ENCODE results near the gene PPP2R2B. TPM values are rescaled to one million over a fixed set of nuclear protein-coding genes. Genes with fewer than 3 reads are reported as not detected.
A peak's percentile ranks its signal among the peaks of the same experiment; 100 is the strongest.

Gene PPP2R2B
- polyA plus RNA-seq, 3 donors, result 0.08 TPM; not detected in 2

- WGBS (ENCODE audit: insufficient coverage), result 97% methylated on average over 3 of the region's 3 CpGs
- no peak overlapping the region for H3K27ac Mint-ChIP-seq
Observed at GRCh38 chr5:146767534-146767933, 111.0 kb downstream of the PPP2R2B start.

GRCh38 chr5:146766013-146766412 lies 112.5 kb downstream of the PPP2R2B start:
- H3K9ac ChIP-seq (ENCODE audit: insufficient read depth, low read length, poor library complexity, severe bottlenecking), result no peak overlapping the region
- no peak for DNase-seq
- H2AFZ ChIP-seq (ENCODE audit: insufficient read depth, low read depth, low read length, poor library complexity, severe bottlenecking), result no peak overlapping the region
- H3K79me2 ChIP-seq (ENCODE audit: insufficient read depth, low read length), result no peaks in the 10 kb centered on the region
- no peaks in the 10 kb centered on the region for H3K9me3 ChIP-seq (replicated peaks in 1 of 2; ENCODE audit: control insufficient read depth in 1 of 2, insufficient read depth in 1 of 2, low read length in 2 of 2)
- no peaks in the 10 kb centered on the region for H3K4me1 ChIP-seq (ENCODE audit: control insufficient read depth in 1 of 2, insufficient read depth in 2 of 2, low read length in 2 of 2)
- no peaks in the 10 kb centered on the region for H3K36me3 Mint-ChIP-seq
- peaks cover 0 to 2% (median 0%) of the 10 kb centered on the region in 7 donors for H3K9me3 Mint-ChIP-seq
- H4K20me1 ChIP-seq (ENCODE audit: insufficient read depth, low read length), result no peaks in the 10 kb centered on the region
- no peak overlapping the region for H3K4me3 ChIP-seq (replicated peaks in 1 of 3; ENCODE audit: low read depth in 2 of 3, low read length in 3 of 3)
- H3K4me1 Mint-ChIP-seq, result no peaks in the 10 kb centered on the region
- H3K27me3 ChIP-seq (ENCODE audit: control insufficient read depth in 2 of 2, insufficient read depth in 2 of 2, low read length in 2 of 2), result no peaks in the 10 kb centered on the region
- TF ChIP-seq CTCF (IDR thresholded peaks at IDR 0.05), result no peak
- peaks cover 0 to 2% (median 0%) of the 10 kb centered on the region in 3 donors for H3K27me3 Mint-ChIP-seq (ENCODE audit: low read depth in 3 of 3)
- WGBS (ENCODE audit: insufficient coverage), result no CpG with 5 or more reads among the region's 1 CpG
- intact Hi-C loops (cut with micrococcal nuclease), result no loop called here
- no peak overlapping the region for H3K4me3 Mint-ChIP-seq
- H3K36me3 ChIP-seq (replicated peaks in 1 of 2; ENCODE audit: control insufficient read depth in 1 of 2, insufficient read depth in 2 of 2, low read length in 2 of 2), result no peaks in the 10 kb centered on the region
- no peak overlapping the region for H3K4me2 ChIP-seq (replicated peaks; ENCODE audit: extremely low read depth, low read length, poor library complexity, severe bottlenecking)
- peak overlapping the region in 1 of 7 donors; percentile 54 for H3K27ac Mint-ChIP-seq
- H3K27ac ChIP-seq (ENCODE audit: low read depth in 1 of 2, low read length in 2 of 2), result no peak overlapping the region

More at GRCh38 chr5:146767534-146767933, 111.0 kb downstream of the PPP2R2B start:
- no peak overlapping the region for H3K4me3 Mint-ChIP-seq
- no peak overlapping the region for H2AFZ ChIP-seq (ENCODE audit: insufficient read depth, low read depth, low read length, poor library complexity, severe bottlenecking)
- no peak overlapping the region for H3K4me2 ChIP-seq (replicated peaks; ENCODE audit: extremely low read depth, low read length, poor library complexity, severe bottlenecking)
- H3K79me2 ChIP-seq (ENCODE audit: insufficient read depth, low read length), result no peaks in the 10 kb centered on the region
- intact Hi-C loops (cut with micrococcal nuclease), result no loop called here
- DNase-seq, result no peak
- no peaks in the 10 kb centered on the region for H3K27me3 ChIP-seq (ENCODE audit: control insufficient read depth in 2 of 2, insufficient read depth in 2 of 2, low read length in 2 of 2)
- H3K4me1 Mint-ChIP-seq, result no peaks in the 10 kb centered on the region
- H3K9ac ChIP-seq (ENCODE audit: insufficient read depth, low read length, poor library complexity, severe bottlenecking), result no peak overlapping the region
- no peak overlapping the region for H3K4me3 ChIP-seq (replicated peaks in 1 of 3; ENCODE audit: low read depth in 2 of 3, low read length in 3 of 3)
- no peaks in the 10 kb centered on the region for H4K20me1 ChIP-seq (ENCODE audit: insufficient read depth, low read length)
- H3K27me3 Mint-ChIP-seq (ENCODE audit: low read depth in 3 of 3), result peaks cover 0 to 2% (median 0%) of the 10 kb centered on the region in 3 donors
- no peak overlapping the region for H3K27ac ChIP-seq (ENCODE audit: low read depth in 1 of 2, low read length in 2 of 2)
- TF ChIP-seq CTCF (IDR thresholded peaks at IDR 0.05), result no peak
- peaks cover 0 to 2% (median 0%) of the 10 kb centered on the region in 7 donors for H3K9me3 Mint-ChIP-seq
- no peaks in the 10 kb centered on the region for H3K9me3 ChIP-seq (replicated peaks in 1 of 2; ENCODE audit: control insufficient read depth in 1 of 2, insufficient read depth in 1 of 2, low read length in 2 of 2)
- H3K4me1 ChIP-seq (ENCODE audit: control insufficient read depth in 1 of 2, insufficient read depth in 2 of 2, low read length in 2 of 2), result no peaks in the 10 kb centered on the region
- H3K36me3 ChIP-seq (replicated peaks in 1 of 2; ENCODE audit: control insufficient read depth in 1 of 2, insufficient read depth in 2 of 2, low read length in 2 of 2), result no peaks in the 10 kb centered on the region
- no peaks in the 10 kb centered on the region for H3K36me3 Mint-ChIP-seq
